ENCODE data around the gene ADAMTS3. TPM values are rescaled to one million over a fixed set of nuclear protein-coding genes. Genes with fewer than 3 reads are reported as not detected.

Gene ADAMTS3
- polyA plus RNA-seq, 1 donor from 2014 or later = 0.20 TPM

DNA sequence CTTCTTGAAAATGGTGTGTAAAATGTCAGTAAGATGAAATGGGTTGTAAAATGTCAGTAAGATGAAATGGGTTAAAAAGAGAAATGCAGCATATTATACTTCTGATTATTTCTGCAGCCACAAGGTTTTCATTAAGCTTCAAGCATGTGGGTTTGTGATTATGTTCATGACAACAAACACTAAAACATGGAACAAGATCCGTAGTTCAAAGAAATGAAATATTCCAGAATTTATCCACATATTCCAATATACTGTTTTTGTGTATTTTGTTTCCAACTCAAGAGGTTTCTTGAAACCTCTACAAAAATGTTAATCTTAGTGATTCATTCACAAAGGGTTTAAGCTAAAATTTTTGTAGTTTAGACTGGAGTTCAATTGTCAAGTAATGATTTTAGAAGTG, 84.0 kb downstream of the ADAMTS3 start:
- H3F3A ChIP-seq (ENCODE audit: insufficient read depth, low read length, poor library complexity, severe bottlenecking) = no peaks in the 10 kb centered on the region
- no peaks in the 10 kb centered on the region for H3K36me3 ChIP-seq (ENCODE audit: insufficient read depth, low read length)
- no peaks in the 10 kb centered on the region for H3K9me2 ChIP-seq (ENCODE audit: insufficient read depth, low read length)
- H4K20me1 ChIP-seq (ENCODE audit: insufficient read depth) = no peaks in the 10 kb centered on the region
- no peak overlapping the region for H2AFZ ChIP-seq (ENCODE audit: low read depth, low read length)
- no peaks in the 10 kb centered on the region for H3K9me3 ChIP-seq (ENCODE audit: low read length)
- H3K4me2 ChIP-seq (ENCODE audit: low read length) = no peak overlapping the region
- no peak for TF ChIP-seq RAD21 (conservative IDR thresholded peaks at IDR 0.05)
- TF ChIP-seq SMC3 (conservative IDR thresholded peaks at IDR 0.05; ENCODE audit: poor library complexity) = no peak
- TF ChIP-seq MXI1 (conservative IDR thresholded peaks at IDR 0.05; ENCODE audit: poor library complexity, severe bottlenecking) = no peak
- no peak for TF ChIP-seq EZH2 (IDR thresholded peaks at IDR 0.05; ENCODE audit: borderline replicate concordance, insufficient read depth, low read length, poor library complexity, severe bottlenecking)
- TF ChIP-seq, protein P1, sequence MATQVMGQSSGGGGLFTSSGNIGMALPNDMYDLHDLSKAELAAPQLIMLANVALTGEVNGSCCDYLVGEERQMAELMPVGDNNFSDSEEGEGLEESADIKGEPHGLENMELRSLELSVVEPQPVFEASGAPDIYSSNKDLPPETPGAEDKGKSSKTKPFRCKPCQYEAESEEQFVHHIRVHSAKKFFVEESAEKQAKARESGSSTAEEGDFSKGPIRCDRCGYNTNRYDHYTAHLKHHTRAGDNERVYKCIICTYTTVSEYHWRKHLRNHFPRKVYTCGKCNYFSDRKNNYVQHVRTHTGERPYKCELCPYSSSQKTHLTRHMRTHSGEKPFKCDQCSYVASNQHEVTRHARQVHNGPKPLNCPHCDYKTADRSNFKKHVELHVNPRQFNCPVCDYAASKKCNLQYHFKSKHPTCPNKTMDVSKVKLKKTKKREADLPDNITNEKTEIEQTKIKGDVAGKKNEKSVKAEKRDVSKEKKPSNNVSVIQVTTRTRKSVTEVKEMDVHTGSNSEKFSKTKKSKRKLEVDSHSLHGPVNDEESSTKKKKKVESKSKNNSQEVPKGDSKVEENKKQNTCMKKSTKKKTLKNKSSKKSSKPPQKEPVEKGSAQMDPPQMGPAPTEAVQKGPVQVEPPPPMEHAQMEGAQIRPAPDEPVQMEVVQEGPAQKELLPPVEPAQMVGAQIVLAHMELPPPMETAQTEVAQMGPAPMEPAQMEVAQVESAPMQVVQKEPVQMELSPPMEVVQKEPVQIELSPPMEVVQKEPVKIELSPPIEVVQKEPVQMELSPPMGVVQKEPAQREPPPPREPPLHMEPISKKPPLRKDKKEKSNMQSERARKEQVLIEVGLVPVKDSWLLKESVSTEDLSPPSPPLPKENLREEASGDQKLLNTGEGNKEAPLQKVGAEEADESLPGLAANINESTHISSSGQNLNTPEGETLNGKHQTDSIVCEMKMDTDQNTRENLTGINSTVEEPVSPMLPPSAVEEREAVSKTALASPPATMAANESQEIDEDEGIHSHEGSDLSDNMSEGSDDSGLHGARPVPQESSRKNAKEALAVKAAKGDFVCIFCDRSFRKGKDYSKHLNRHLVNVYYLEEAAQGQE (IDR thresholded peaks at IDR 0.05; ENCODE audit: borderline replicate concordance) = no peak
- no peak overlapping the region for H3K27ac ChIP-seq (ENCODE audit: low read length)
- H3K9ac ChIP-seq (ENCODE audit: low read length) = no peak overlapping the region
- H3K27me3 ChIP-seq (ENCODE audit: insufficient read depth, low read depth, low read length) = no peaks in the 10 kb centered on the region
- H3K79me2 ChIP-seq (replicated peaks; ENCODE audit: insufficient read depth, low read length) = no peaks in the 10 kb centered on the region
- no peak overlapping the region for H3K4me3 ChIP-seq (ENCODE audit: low read length)

DNA sequence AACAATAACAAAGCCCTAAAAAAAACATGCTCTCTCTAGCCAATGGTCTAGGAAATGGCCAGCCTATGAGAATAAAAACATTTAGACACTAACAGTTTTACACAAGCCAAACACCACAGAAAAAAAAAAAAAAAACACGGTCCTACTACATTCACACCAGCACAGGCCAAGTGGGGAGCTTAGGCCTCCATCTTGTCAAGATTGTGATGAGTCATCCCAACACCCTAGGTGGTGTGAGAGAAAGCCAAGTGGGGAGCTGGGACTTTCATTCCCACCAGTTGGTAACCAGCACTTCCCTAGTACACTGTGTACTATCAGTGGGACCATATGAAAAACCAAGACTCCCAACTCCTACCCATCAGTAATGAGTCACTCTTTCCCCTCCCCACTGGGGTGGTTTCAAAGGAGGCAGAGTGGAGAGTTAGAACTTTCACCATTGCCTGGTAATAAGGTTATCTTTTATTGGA, 95.6 kb downstream of the ADAMTS3 start:
- Histone ChIP-seq H4K20me1 (ENCODE audit: insufficient read depth) (no peaks in the 10 kb centered on the region), H3K4me3 (ENCODE audit: low read length) (no peak overlapping the region), H3K9me2 (ENCODE audit: insufficient read depth, low read length) (no peaks in the 10 kb centered on the region), H3F3A (ENCODE audit: insufficient read depth, low read length, poor library complexity, severe bottlenecking) (no peaks in the 10 kb centered on the region), H3K27ac (ENCODE audit: low read length) (no peak overlapping the region), H3K79me2 (replicated peaks; ENCODE audit: insufficient read depth, low read length) (no peaks in the 10 kb centered on the region), H2AFZ (ENCODE audit: low read depth, low read length) (no peak overlapping the region), H3K9ac (ENCODE audit: low read length) (no peak overlapping the region), H3K9me3 (ENCODE audit: low read length) (no peaks in the 10 kb centered on the region), H3K4me2 (ENCODE audit: low read length) (no peak overlapping the region), H3K36me3 (ENCODE audit: insufficient read depth, low read length) (no peaks in the 10 kb centered on the region), H3K27me3 (ENCODE audit: insufficient read depth, low read depth, low read length) (no peaks in the 10 kb centered on the region)
- TF ChIP-seq SMC3 (conservative IDR thresholded peaks at IDR 0.05; ENCODE audit: poor library complexity) (no peak), TAF1 (IDR thresholded peaks at IDR 0.05; ENCODE audit: low read depth) (no peak), RAD21 (conservative IDR thresholded peaks at IDR 0.05) (no peak), EP300 (conservative IDR thresholded peaks at IDR 0.05; ENCODE audit: poor library complexity, severe bottlenecking) (no peak), EZH2 (IDR thresholded peaks at IDR 0.05; ENCODE audit: borderline replicate concordance, insufficient read depth, low read length, poor library complexity, severe bottlenecking) (no peak), MXI1 (conservative IDR thresholded peaks at IDR 0.05; ENCODE audit: poor library complexity, severe bottlenecking) (no peak), POLR2AphosphoS5 (IDR thresholded peaks at IDR 0.05) (no peak)
- TF ChIP-seq, protein P1 (IDR thresholded peaks at IDR 0.05; ENCODE audit: borderline replicate concordance) = no peak
- TF ChIP-seq, protein P2, sequence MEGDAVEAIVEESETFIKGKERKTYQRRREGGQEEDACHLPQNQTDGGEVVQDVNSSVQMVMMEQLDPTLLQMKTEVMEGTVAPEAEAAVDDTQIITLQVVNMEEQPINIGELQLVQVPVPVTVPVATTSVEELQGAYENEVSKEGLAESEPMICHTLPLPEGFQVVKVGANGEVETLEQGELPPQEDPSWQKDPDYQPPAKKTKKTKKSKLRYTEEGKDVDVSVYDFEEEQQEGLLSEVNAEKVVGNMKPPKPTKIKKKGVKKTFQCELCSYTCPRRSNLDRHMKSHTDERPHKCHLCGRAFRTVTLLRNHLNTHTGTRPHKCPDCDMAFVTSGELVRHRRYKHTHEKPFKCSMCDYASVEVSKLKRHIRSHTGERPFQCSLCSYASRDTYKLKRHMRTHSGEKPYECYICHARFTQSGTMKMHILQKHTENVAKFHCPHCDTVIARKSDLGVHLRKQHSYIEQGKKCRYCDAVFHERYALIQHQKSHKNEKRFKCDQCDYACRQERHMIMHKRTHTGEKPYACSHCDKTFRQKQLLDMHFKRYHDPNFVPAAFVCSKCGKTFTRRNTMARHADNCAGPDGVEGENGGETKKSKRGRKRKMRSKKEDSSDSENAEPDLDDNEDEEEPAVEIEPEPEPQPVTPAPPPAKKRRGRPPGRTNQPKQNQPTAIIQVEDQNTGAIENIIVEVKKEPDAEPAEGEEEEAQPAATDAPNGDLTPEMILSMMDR (IDR thresholded peaks at IDR 0.05; ENCODE audit: poor library complexity, severe bottlenecking) = no peak
